BJ (cell line): Measurements from ENCODE around the gene ZHX3. TPM values are rescaled to one million over a fixed set of nuclear protein-coding genes. Genes with fewer than 3 reads are reported as not detected.

Experiments
- CTCF ChIA-PET: fragments of 350-600 bp; formaldehyde crosslinking; extraction: SDS; loops from one replicate; lab custom pipeline; 2021; ENCODE audit warnings: antibody characterized with exemption, inconsistent platforms; lab: Yijun Ruan, JAX
- POLR2A ChIA-PET: fragments of 300-600 bp; sonication (Branson Sonifier 250); formaldehyde crosslinking; extraction: SDS; loops from one replicate; lab custom pipeline; 2021; ENCODE audit warnings: antibody characterized with exemption; lab: Charles Lee
- DNase-seq: peaks from one replicate; pipeline ENCODE4 v3.0.0-alpha.2; 2011; ENCODE audit warnings: low read depth
- H3K27me3 ChIP-seq: 2 replicates; pipeline ENCODE4 v1.6.0; 2011; ENCODE audit warnings: low read length; ENCODE audit not compliant: control insufficient read depth, insufficient read depth
- H3K36me3 ChIP-seq: 2 replicates; pipeline ENCODE4 v1.5.1; 2011; ENCODE audit warnings: low read length; ENCODE audit not compliant: control insufficient read depth, insufficient read depth
- H3K4me3 ChIP-seq: 2 replicates; pipeline ENCODE4 v1.5.1; 2011; ENCODE audit warnings: low read depth, mild to moderate bottlenecking, control low read depth, low read length
- CTCF ChIP-seq: IDR thresholded peaks from 2 replicates; pipeline ENCODE4 v1.5.1; 2011; ENCODE audit warnings: low read depth, mild to moderate bottlenecking, control low read depth, inconsistent platforms, low read length, moderate library complexity; ENCODE audit not compliant: insufficient read depth
- polyA plus RNA-seq: library from polyadenylated mRNA; depleted of rRNA; stranded (reverse); fragments of >200 nt; gene quantifications from 2 replicates; pipeline ENCODE4 v1.2.3, GENCODE V29; 2011

Gene ZHX3
- polyA plus RNA-seq, 1 experiment = 23.9 TPM

- ChIA-PET POLR2A (interaction anchor here (0.7 to 1.0 kb wide), 2 partner anchors 10 to 53 kb away, joined by 3 read pairs; no protein-coding TSS in a partner anchor), CTCF (interaction anchor here (0.7 to 2.6 kb wide), 7 partner anchors 10 to 261 kb away, joined by 3 to 17 read pairs (median 4); no protein-coding TSS in a partner anchor)
- Histone ChIP-seq H3K4me3 (no peak overlapping the region), H3K27me3 (no peaks in the 10 kb centered on the region), H3K36me3 (no peaks in the 10 kb centered on the region; the same call in 1 of the 2 replicates)
- TF ChIP-seq CTCF = no peak
- no peak for DNase-seq
Observed at GRCh38 chr20:41223112-41223511, 94.4 kb downstream of the ZHX3 start.

- DNase-seq = no peak
- CTCF ChIA-PET = interaction anchor here (1.0 to 2.6 kb wide), 5 partner anchors 10 to 255 kb away, joined by 4 to 17 read pairs (median 5); no protein-coding TSS in a partner anchor
- POLR2A ChIA-PET = interaction anchor here (0.6 to 1.0 kb wide), 6 partner anchors 10 to 82 kb away, joined by 3 to 7 read pairs (median 4); no protein-coding TSS in a partner anchor
Observed at GRCh38 chr20:41222703-41223102, 94.8 kb downstream of the ZHX3 start.

GRCh38 chr20:41222296-41222695 is 95.2 kb downstream of the ZHX3 start:
- DNase-seq = no peak
- ChIA-PET POLR2A (interaction anchor here (0.6 to 1.0 kb wide), 6 partner anchors 11 to 81 kb away, joined by 3 to 7 read pairs (median 4); no protein-coding TSS in a partner anchor), CTCF (interaction anchor here (1.2 to 2.6 kb wide), 4 partner anchors 10 to 254 kb away, joined by 4 to 17 read pairs (median 6); no protein-coding TSS in a partner anchor)
- Histone ChIP-seq H3K27me3 (no peaks in the 10 kb centered on the region), H3K36me3 (no peaks in the 10 kb centered on the region), H3K4me3 (no peak overlapping the region)
- no peak for TF ChIP-seq CTCF

More at GRCh38 chr20:41222703-41223102, 94.8 kb downstream of the ZHX3 start:
- no peak overlapping the region for H3K4me3 ChIP-seq
- TF ChIP-seq CTCF = no peak
- no peaks in the 10 kb centered on the region for H3K36me3 ChIP-seq
- H3K27me3 ChIP-seq = no peaks in the 10 kb centered on the region

- TF ChIP-seq CTCF = no peak
- H3K27me3 ChIP-seq = no peaks in the 10 kb centered on the region
- H3K36me3 ChIP-seq = no peaks in the 10 kb centered on the region
- CTCF ChIA-PET = no interaction called here
- POLR2A ChIA-PET = no interaction called here
- H3K4me3 ChIP-seq = no peak overlapping the region
- no peak for DNase-seq
Observed at GRCh38 chr20:41221614-41222218, 95.8 kb downstream of the ZHX3 start.

GRCh38 chr20:41219824-41220223 is 97.7 kb downstream of the ZHX3 start:
- Histone ChIP-seq H3K4me3 (no peak overlapping the region), H3K36me3 (no peaks in the 10 kb centered on the region), H3K27me3 (no peaks in the 10 kb centered on the region)
- CTCF ChIA-PET = interaction anchor here (0.7 to 3.2 kb wide), 4 partner anchors 13 to 120 kb away, joined by 3 to 13 read pairs (median 8); partner anchors contain the start of gene LPIN3
- POLR2A ChIA-PET = no interaction called here
- TF ChIP-seq CTCF = no peak
- DNase-seq = no peak
